Measurements from ENCODE around the gene SMOC2.

Gene SMOC2

GRCh38 chr6:168711666-168712300, 270.8 kb downstream of the SMOC2 start:
- DNase-seq (ENCODE audit: low spot score), result no peak
- in situ Hi-C loops (cut with MboI; ENCODE audit: low sequenced_read_pairs, unreplicated experiment), result no loop called here
- TF ChIP-seq CTCF (IDR thresholded peaks at IDR 0.05; ENCODE audit: borderline replicate concordance, control extremely low read depth, extremely low read depth, insufficient read depth, missing control alignments), result no peak

- DNase-seq (ENCODE audit: low spot score), result no peak
- no peak for TF ChIP-seq CTCF (IDR thresholded peaks at IDR 0.05; ENCODE audit: borderline replicate concordance, control extremely low read depth, extremely low read depth, insufficient read depth, missing control alignments)
- in situ Hi-C loops (cut with MboI; ENCODE audit: low sequenced_read_pairs, unreplicated experiment), result no loop called here
These were observed 272.0 kb downstream of the SMOC2 start for GRCh38 chr6:168712993-168713392.

- TF ChIP-seq CTCF (IDR thresholded peaks at IDR 0.05; ENCODE audit: borderline replicate concordance, control extremely low read depth, extremely low read depth, insufficient read depth, missing control alignments), result no peak
- in situ Hi-C loops (cut with MboI; ENCODE audit: low sequenced_read_pairs, unreplicated experiment), result no loop called here
- no peak for DNase-seq (ENCODE audit: low spot score)
These were observed 272.9 kb downstream of the SMOC2 start for GRCh38 chr6:168713839-168714238.

- DNase-seq (ENCODE audit: low spot score), result no peak
- TF ChIP-seq CTCF (IDR thresholded peaks at IDR 0.05; ENCODE audit: borderline replicate concordance, control extremely low read depth, extremely low read depth, insufficient read depth, missing control alignments), result no peak
- in situ Hi-C loops (cut with MboI; ENCODE audit: low sequenced_read_pairs, unreplicated experiment), result no loop called here
These were observed 273.7 kb downstream of the SMOC2 start for GRCh38 chr6:168714547-168715260.

- no peak for DNase-seq (ENCODE audit: low spot score)
These were observed 274.9 kb downstream of the SMOC2 start for GRCh38 chr6:168715643-168716481.

More at GRCh38 chr6:168715643-168716481, 274.9 kb downstream of the SMOC2 start:
- TF ChIP-seq CTCF (IDR thresholded peaks at IDR 0.05; ENCODE audit: borderline replicate concordance, control extremely low read depth, extremely low read depth, insufficient read depth, missing control alignments), result no peak
- in situ Hi-C loops (cut with MboI; ENCODE audit: low sequenced_read_pairs, unreplicated experiment), result no loop called here
